ENCODE results near the gene MAPK8IP3.

DNA sequence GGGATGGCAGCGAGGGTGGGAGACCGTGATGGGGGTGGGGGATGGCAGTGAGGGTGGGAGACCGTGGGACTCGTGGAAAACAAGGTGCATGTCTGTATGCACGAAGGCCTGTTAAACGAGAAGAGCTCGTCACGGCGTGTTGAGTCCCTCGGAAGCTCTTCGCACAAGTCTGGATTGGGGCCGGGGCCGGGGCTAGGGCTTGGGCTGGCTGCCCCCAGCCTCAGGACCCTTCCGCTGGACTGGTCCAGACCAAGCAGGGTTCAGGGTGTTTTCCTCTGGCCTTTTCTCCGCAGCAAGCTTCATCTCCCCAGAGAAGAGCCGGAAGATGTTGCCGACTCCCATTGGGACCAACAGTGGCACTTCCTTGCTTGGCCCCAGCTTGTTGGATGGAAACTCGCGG is 35.6 kb upstream of the MAPK8IP3 start:
- TF ChIP-seq POLR2A (IDR thresholded peaks at IDR 0.05; ENCODE audit: low read length) (no peak), GATA1 (IDR thresholded peaks at IDR 0.05; ENCODE audit: low read depth, low read length) (no peak)

Data from erythroblast (primary cell).